ENCODE measurements around the gene MPPED2. TPM values are rescaled to one million over a fixed set of nuclear protein-coding genes. Genes with fewer than 3 reads are reported as not detected.

MPPED2 gene
- total and polyA plus RNA-seq, 12 donors = 2.2 to 15.1 (median 10.4) TPM

- Histone ChIP-seq H3K4me1 (peaks cover 0 to 33% (median 9%) of the 10 kb centered on the region in 9 donors), H3K27ac (peak overlapping the region in 1 of 10 donors; percentile 2), H3K36me3 (no peaks in the 10 kb centered on the region), H3K4me3 (no peak overlapping the region), H3K9me3 (no peaks in the 10 kb centered on the region), H3K27me3 (no peaks in the 10 kb centered on the region)
- ATAC-seq (peak in 7 of 8 donors; percentile 38 to 87 (median 84)), DNase-seq (peak in 1 of 2 donors; percentile 16)
- TF ChIP-seq CTCF (IDR thresholded peaks at IDR 0.05) = no peak
- intact Hi-C loops (cut with DNase I) = no loop called here
- WGBS, 2 donors = 73 to 79% methylated on average over 4 of the region's 4 CpGs
Observed at GRCh38 chr11:30440510-30440909, 145.6 kb downstream of the MPPED2 start.

- H3K4me1 ChIP-seq = peaks cover 0 to 45% (median 22%) of the 10 kb centered on the region in 9 donors
- intact Hi-C loops (cut with DNase I) = no loop called here
- peaks cover 0 to 6% (median 0%) of the 10 kb centered on the region in 11 donors for H3K9me3 ChIP-seq
- DNase-seq = no peak
- TF ChIP-seq CTCF (IDR thresholded peaks at IDR 0.05) = no peak
- no peaks in the 10 kb centered on the region for H3K36me3 ChIP-seq
- no peaks in the 10 kb centered on the region for H3K27me3 ChIP-seq
- H3K4me3 ChIP-seq = no peak overlapping the region
- 67 to 69% methylated on average over 3 of the region's 3 CpGs for WGBS, 2 donors
- H3K27ac ChIP-seq = peak overlapping the region in 1 of 10 donors; percentile 12
- ATAC-seq = no peak
Observed at GRCh38 chr11:30436801-30437200, 149.4 kb downstream of the MPPED2 start.

DNA sequence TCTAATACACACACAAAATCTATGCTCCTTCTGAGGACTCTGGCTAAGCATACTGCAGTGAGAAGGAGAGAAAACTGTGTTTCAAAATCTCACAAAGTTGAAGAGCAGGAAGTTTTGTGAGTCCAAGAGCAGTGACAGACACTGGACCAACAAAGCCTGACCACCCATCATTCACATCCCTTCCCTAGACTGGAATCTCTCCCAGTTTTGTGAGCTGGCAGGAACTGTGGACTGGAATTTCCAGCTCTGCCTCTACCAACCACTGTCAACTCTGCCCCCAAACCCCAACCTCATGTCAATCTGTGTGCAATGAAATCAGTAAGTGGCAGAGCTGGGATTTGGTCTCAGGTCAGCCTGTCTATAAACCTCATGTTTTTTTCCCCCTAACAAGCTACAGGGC is 150.7 kb downstream of the MPPED2 start:
- Histone ChIP-seq H3K4me3 (no peak overlapping the region), H3K36me3 (no peaks in the 10 kb centered on the region), H3K9me3 (peaks cover 0 to 6% (median 0%) of the 10 kb centered on the region in 11 donors), H3K27ac (peak overlapping the region in 3 of 10 donors; percentile 12 to 25 (median 16)), H3K27me3 (no peaks in the 10 kb centered on the region), H3K4me1 (peaks cover 0 to 52% (median 27%) of the 10 kb centered on the region in 9 donors)
- intact Hi-C loops (cut with DNase I) = no loop called here
- DNase-seq = no peak
- TF ChIP-seq CTCF (IDR thresholded peaks at IDR 0.05) = no peak
- peak in 3 of 8 donors; percentile 14 to 25 (median 17) for ATAC-seq

DNA sequence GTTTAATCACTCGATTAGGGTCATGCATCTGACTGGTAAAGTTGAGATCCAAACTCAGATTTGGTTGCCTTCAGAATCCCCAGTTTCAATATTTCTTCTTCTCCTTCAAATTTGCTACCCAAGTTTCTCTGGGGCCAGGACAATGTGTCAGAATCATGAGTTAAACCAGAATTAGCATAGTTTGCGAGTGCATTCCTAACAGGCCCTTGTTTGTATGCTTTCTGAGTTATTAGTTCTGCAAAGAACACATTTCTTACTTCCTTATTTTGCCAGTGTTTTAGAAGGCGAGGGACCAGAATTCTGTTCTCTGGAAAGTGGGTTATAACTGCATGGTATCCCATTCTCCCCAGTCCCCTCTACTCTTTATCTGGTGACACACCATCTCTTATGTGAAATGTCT is 151.3 kb downstream of the MPPED2 start:
- TF ChIP-seq CTCF (IDR thresholded peaks at IDR 0.05) = no peak
- Histone ChIP-seq H3K36me3 (no peaks in the 10 kb centered on the region), H3K4me1 (peaks cover 0 to 51% (median 27%) of the 10 kb centered on the region in 9 donors), H3K27ac (peak overlapping the region in 3 of 10 donors; percentile 12 to 25 (median 16)), H3K4me3 (no peak overlapping the region), H3K9me3 (peaks cover 0 to 6% (median 0%) of the 10 kb centered on the region in 11 donors), H3K27me3 (no peaks in the 10 kb centered on the region)
- ATAC-seq (no peak), DNase-seq (no peak)
- 93 to 95% methylated on average over 3 of the region's 3 CpGs for WGBS, 2 donors
- intact Hi-C loops (cut with DNase I) = no loop called here

All from heart right ventricle (tissue), 16 donors.